Right ventricle myocardium superior (tissue), 1 donor: Measurements from ENCODE around the gene RIPK4. TPM values are rescaled to one million over a fixed set of nuclear protein-coding genes. Genes with fewer than 3 reads are reported as not detected.

Source experiments
- ATAC-seq: fragments of 200-7000 bp; cut with Tn5 transposase; one replicate; pipeline ENCODE4 v1.9.1; 2020; ENCODE audit warnings: mild to moderate bottlenecking; ENCODE audit not compliant: poor library complexity
- DNase-seq: peaks from one replicate; pipeline ENCODE4 v3.0.0-alpha.2; 2020
- intact Hi-C: fragments of 100-400 bp; cut with DNase I; formaldehyde crosslinking; loops from one replicate; pipeline ENCODE4 v1.11.2; 2022
- long read RNA-seq: library from polyadenylated mRNA; unstranded; transcript quantifications from one replicate; pipeline ENCODE4 v2.0.0, GENCODE V29; 2021
- total RNA-seq: library from RNA; stranded (reverse); fragmentation: NEBNext Ultra II Directional; extraction: Animal tissue kit (Norgen Biotek cat#: 25700); gene quantifications from one replicate; pipeline ENCODE4 v1.2.1, GENCODE V29; 2021
- donor health status: DM: no; HTN: yes; CAD: no; lungs with severe emphysema.

Gene RIPK4
- 0.08 TPM for total RNA-seq
- long read RNA-seq: 0 reads

GRCh38 chr21:41766883-41767605 lies at the start of gene RIPK4:
TSS of gene RIPK4 (minus strand) at chr21:41767052. CDS start at chr21:41767041, 11 bp downstream.
- ATAC-seq (peak; percentile 19), DNase-seq (no peak)
- intact Hi-C loops: no loop called here

GRCh38 chr21:41815652-41816582 lies 49.1 kb upstream of the RIPK4 start:
- intact Hi-C loops: loop anchor here (2.0 kb wide), 1 partner anchor 301 kb away; no protein-coding TSS in a partner anchor
- ATAC-seq: no peak
- DNase-seq: no peak

- ATAC-seq (no peak), DNase-seq (no peak)
- intact Hi-C loops: no loop called here
Observed at GRCh38 chr21:41813226-41813625, 46.4 kb upstream of the RIPK4 start.

- ATAC-seq (no peak), DNase-seq (no peak)
- intact Hi-C loops: no loop called here
Observed at GRCh38 chr21:41812679-41813078, 45.8 kb upstream of the RIPK4 start.

GRCh38 chr21:41810597-41810932 lies 43.7 kb upstream of the RIPK4 start:
- ATAC-seq: no peak
- DNase-seq: no peak
- intact Hi-C loops: no loop called here

GRCh38 chr21:41809891-41810596 lies 43.2 kb upstream of the RIPK4 start:
- ATAC-seq (no peak), DNase-seq (no peak)

GRCh38 chr21:41808846-41809245 lies 42.0 kb upstream of the RIPK4 start:
- ATAC-seq (no peak), DNase-seq (no peak)
- intact Hi-C loops: no loop called here

More at GRCh38 chr21:41809891-41810596, 43.2 kb upstream of the RIPK4 start:
- intact Hi-C loops: no loop called here

- no peak for DNase-seq
- ATAC-seq: no peak
- intact Hi-C loops: no loop called here
Observed at GRCh38 chr21:41808094-41808493, 41.2 kb upstream of the RIPK4 start.

- no peak for DNase-seq
- ATAC-seq: no peak
- intact Hi-C loops: no loop called here
Observed at GRCh38 chr21:41806773-41807172, 39.9 kb upstream of the RIPK4 start.

- ATAC-seq: no peak
- intact Hi-C loops: no loop called here
Observed at GRCh38 chr21:41805643-41806042, 38.8 kb upstream of the RIPK4 start.

GRCh38 chr21:41805038-41805437 lies 38.2 kb upstream of the RIPK4 start:
- no peak for ATAC-seq
- intact Hi-C loops: no loop called here
- no peak for DNase-seq

More at GRCh38 chr21:41805643-41806042, 38.8 kb upstream of the RIPK4 start:
- DNase-seq: no peak

GRCh38 chr21:41804381-41804780 lies 37.5 kb upstream of the RIPK4 start:
- ATAC-seq: no peak
- no peak for DNase-seq
- intact Hi-C loops: no loop called here

- ATAC-seq: peak; percentile 30
- intact Hi-C loops: no loop called here
Observed at GRCh38 chr21:41803316-41803715, 36.5 kb upstream of the RIPK4 start.

GRCh38 chr21:41802684-41803083 lies 35.8 kb upstream of the RIPK4 start:
- DNase-seq: peak; percentile 79
- intact Hi-C loops: no loop called here
- peak; percentile 85 for ATAC-seq

More at GRCh38 chr21:41803316-41803715, 36.5 kb upstream of the RIPK4 start:
- no peak for DNase-seq

- intact Hi-C loops: no loop called here
- ATAC-seq: no peak
Observed at GRCh38 chr21:41802198-41802584, 35.3 kb upstream of the RIPK4 start.

GRCh38 chr21:41801321-41802197 lies 34.7 kb upstream of the RIPK4 start:
- ATAC-seq (no peak), DNase-seq (no peak)
- intact Hi-C loops: no loop called here

More at GRCh38 chr21:41802198-41802584, 35.3 kb upstream of the RIPK4 start:
- no peak for DNase-seq

- DNase-seq (no peak), ATAC-seq (no peak)
- intact Hi-C loops: no loop called here
Observed at GRCh38 chr21:41800425-41801320, 33.8 kb upstream of the RIPK4 start.
